K562 (cell line): ENCODE data around the gene MYO16.

Source experiments
- FOXJ3 ChIP-seq: sonication (generic); formaldehyde crosslinking; IDR thresholded peaks from 2 replicates; pipeline ENCODE4 v1.4.0; 2020; ENCODE audit warnings: mild to moderate bottlenecking, missing genetic modification reagents
- GABPA ChIP-seq: fragments of 200-800 bp; sonication (Bioruptor generic); conservative IDR thresholded peaks from 2 replicates; pipeline ENCODE4 v1.6.1; 2016; ENCODE audit warnings: low read depth, missing genetic modification characterization, missing compliant biosample characterization
- GTF2B ChIP-seq: IDR thresholded peaks from 2 replicates; pipeline ENCODE4 v1.6.1; 2011; ENCODE audit not compliant: insufficient read length; ENCODE audit errors: extremely low read depth
- MXD1 ChIP-seq: fragments of 250-450 bp; sonication (Bioruptor Pico); IDR thresholded peaks from 2 replicates; pipeline ENCODE4 v1.8.0; 2021; ENCODE audit warnings: borderline replicate concordance, mild to moderate bottlenecking, moderate library complexity; ENCODE audit not compliant: poor library complexity, severe bottlenecking
- NFYB ChIP-seq: IDR thresholded peaks from 2 replicates; pipeline ENCODE4 v1.6.1; 2011; ENCODE audit warnings: mild to moderate bottlenecking, moderate library complexity; ENCODE audit not compliant: insufficient read length; ENCODE audit errors: extremely low read depth
- NR3C1 ChIP-seq: sonication (generic); formaldehyde crosslinking; IDR thresholded peaks from 2 replicates; pipeline ENCODE4 v1.8.1; 2022; ENCODE audit warnings: missing genetic modification reagents
- POLR2A ChIP-seq: fragments of 450-650 bp; conservative IDR thresholded peaks from 2 replicates; pipeline ENCODE4 v1.6.1; 2016
- PTBP1 ChIP-seq: fragments of 200-400 bp; formaldehyde crosslinking; IDR thresholded peaks from 2 replicates; pipeline ENCODE4 v1.6.1; 2017; ENCODE audit warnings: low read depth, low read length
- RCOR1 ChIP-seq, 2 experiments: IDR thresholded peaks; 2 replicates each; pipeline ENCODE4 v1.6.1; 2012; ENCODE audit warnings: low read depth in 2 of 2, low read length in 2 of 2, borderline replicate concordance in 1 of 2, improper control_type of control experiment in 1 of 2
- ZNF12 ChIP-seq: sonication (generic); formaldehyde crosslinking; IDR thresholded peaks from 2 replicates; pipeline ENCODE4 v1.4.0; 2020; ENCODE audit warnings: mild to moderate bottlenecking, missing genetic modification reagents
- ZNF175 ChIP-seq: fragments of 200-800 bp; sonication (Bioruptor generic); IDR thresholded peaks from 2 replicates; pipeline ENCODE4 v1.6.1; 2016; ENCODE audit warnings: low read depth, mild to moderate bottlenecking, missing genetic modification characterization, missing compliant biosample characterization
- ZNF24 ChIP-seq: fragments of 450-650 bp; IDR thresholded peaks from 2 replicates; pipeline ENCODE4 v1.6.1; 2016
- ZNF354B ChIP-seq: fragments of 250-450 bp; sonication (Bioruptor Pico); IDR thresholded peaks from 2 replicates; pipeline ENCODE4 v1.4.0; 2020
- ZNF398 ChIP-seq: fragments of 250-450 bp; sonication (Bioruptor Pico); IDR thresholded peaks from 2 replicates; pipeline ENCODE4 v1.8.0; 2021; ENCODE audit warnings: moderate library complexity, mild to moderate bottlenecking, inconsistent platforms

DNA sequence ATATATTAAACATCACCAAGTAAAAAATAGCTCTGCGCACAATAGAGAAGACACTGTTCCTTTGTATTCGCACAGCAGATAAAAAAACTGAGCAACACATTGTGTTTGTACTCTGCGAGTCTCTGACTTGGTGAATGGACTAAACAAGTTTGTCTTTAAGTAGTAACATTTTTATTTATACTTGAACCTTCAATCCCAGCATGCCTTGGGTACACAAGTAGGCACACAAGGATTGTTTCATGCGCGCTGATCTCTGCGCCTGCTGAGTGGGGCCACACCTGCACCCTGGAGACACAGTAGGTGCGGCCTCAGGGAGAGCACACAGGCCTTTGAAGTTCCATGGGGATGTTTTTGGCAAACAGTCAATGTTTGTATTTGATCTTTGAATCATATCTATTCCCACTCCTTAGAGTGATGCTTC, 318.9 kb downstream of the MYO16 start:
- no peak for TF ChIP-seq FOXJ3
- no peak for TF ChIP-seq RCOR1 (IDR thresholded peaks at IDR 0.05; ENCODE audit: borderline replicate concordance in 1 of 2, low read depth in 2 of 2, low read length in 2 of 2)
- TF ChIP-seq POLR2A = no peak
- TF ChIP-seq PTBP1 = no peak
- TF ChIP-seq ZNF12 (CRISPR knock-in tag) = no peak
- no peak for TF ChIP-seq ZNF24
- TF ChIP-seq NFYB = no peak
- TF ChIP-seq ZNF354B = no peak
- TF ChIP-seq GABPA (tag) = no peak
- no peak for TF ChIP-seq NR3C1 (CRISPR knock-in tag)
- TF ChIP-seq ZNF175 (CRISPR knock-in tag) = no peak
- TF ChIP-seq ZNF398 (CRISPR knock-in tag) = no peak
- TF ChIP-seq MXD1 (CRISPR knock-in tag) = no peak
- no peak for TF ChIP-seq GTF2B
